AML-193 (cell line): Measurements from ENCODE around the gene EPHA10.

ENCODE experiments used
- DNase-seq, 2 experiments: peaks; one replicate each; lab custom pipeline; 2025; lab: John Stamatoyannopoulos, UW

EPHA10 gene

GRCh38 chr1:37764888-37765441 lies at the start of gene EPHA10:
EPHA10 (minus strand) TSS chr1:37765120; CDS start chr1:37765066, 54 bp downstream.
- no peak for DNase-seq

- no peak for DNase-seq
These were observed 49.3 kb upstream of the EPHA10 start for GRCh38 chr1:37814252-37814651.

- no peak for DNase-seq
These were observed 48.7 kb upstream of the EPHA10 start for GRCh38 chr1:37813529-37814145.

- DNase-seq = peak; percentile 73 to 82
These were observed 46.2 kb upstream of the EPHA10 start for GRCh38 chr1:37811027-37811655.

GRCh38 chr1:37809942-37810341 lies 45.0 kb upstream of the EPHA10 start:
- DNase-seq = no peak

GRCh38 chr1:37808369-37809319 lies 43.7 kb upstream of the EPHA10 start:
- peak; percentile 5 to 48 for DNase-seq

GRCh38 chr1:37807555-37808368 lies 42.8 kb upstream of the EPHA10 start, which contains the start of the genes C1orf122 and YRDC:
C1orf122 (plus strand) TSS chr1:37807790; CDS start chr1:37808405, 615 bp downstream.
YRDC (minus strand) TSS chr1:37808208; CDS start chr1:37808180, 28 bp downstream.
- peak; percentile 71 to 79 for DNase-seq

GRCh38 chr1:37807220-37807554 lies 42.3 kb upstream of the EPHA10 start:
- no peak for DNase-seq

GRCh38 chr1:37802439-37802838 lies 37.5 kb upstream of the EPHA10 start:
- no peak for DNase-seq

GRCh38 chr1:37797750-37798345 lies 32.9 kb upstream of the EPHA10 start:
- DNase-seq = no peak

- no peak for DNase-seq
These were observed 30.6 kb upstream of the EPHA10 start for GRCh38 chr1:37795340-37796125.

- DNase-seq = peak in 1 of 2 experiments; percentile 14
These were observed 29.7 kb upstream of the EPHA10 start for GRCh38 chr1:37794372-37795339.

GRCh38 chr1:37793773-37794371 lies 29.0 kb upstream of the EPHA10 start, which contains the start of gene MANEAL:
MANEAL (plus strand) TSS chr1:37793847; CDS start chr1:37794183, 336 bp downstream.
- DNase-seq = peak; percentile 45 to 51

GRCh38 chr1:37792943-37793686 lies 28.2 kb upstream of the EPHA10 start:
- DNase-seq = no peak

- no peak for DNase-seq
These were observed 17.6 kb upstream of the EPHA10 start for GRCh38 chr1:37782491-37782890.

GRCh38 chr1:37778654-37779053 lies 13.7 kb upstream of the EPHA10 start:
- no peak for DNase-seq

GRCh38 chr1:37776946-37777516 lies 12.1 kb upstream of the EPHA10 start:
- DNase-seq = no peak
